SIG-M5 (cell line): ENCODE measurements around the gene SLC26A6.

Experiments used
- DNase-seq: peaks from one replicate; lab custom pipeline; 2025; lab: John Stamatoyannopoulos, UW

The SLC26A6 gene

GRCh38 chr3:48599077-48599501, 36.2 kb downstream of the SLC26A6 start:
- no peak for DNase-seq

GRCh38 chr3:48598323-48599076, 36.8 kb downstream of the SLC26A6 start:
- no peak for DNase-seq

GRCh38 chr3:48597408-48597800, 37.9 kb downstream of the SLC26A6 start:
- no peak for DNase-seq

- no peak for DNase-seq
Observed at GRCh38 chr3:48596676-48597407, 38.4 kb downstream of the SLC26A6 start.

- DNase-seq, result no peak
Observed at GRCh38 chr3:48596157-48596556, 39.1 kb downstream of the SLC26A6 start.

GRCh38 chr3:48595526-48596121, 39.6 kb downstream of the SLC26A6 start:
- no peak for DNase-seq

- no peak for DNase-seq
Observed at GRCh38 chr3:48595075-48595525, 40.2 kb downstream of the SLC26A6 start, which contains the start of gene COL7A1. Gene COL7A1, minus strand, starts transcription at chr3:48595329. Its CDS starts 170 bp downstream, at chr3:48595159.

GRCh38 chr3:48594417-48595049, 40.7 kb downstream of the SLC26A6 start:
- no peak for DNase-seq

- no peak for DNase-seq
Observed at GRCh38 chr3:48593337-48593736, 41.9 kb downstream of the SLC26A6 start.

GRCh38 chr3:48592519-48593087, 42.7 kb downstream of the SLC26A6 start:
- DNase-seq, result no peak

- DNase-seq, result no peak
Observed at GRCh38 chr3:48591886-48592518, 43.3 kb downstream of the SLC26A6 start.

- no peak for DNase-seq
Observed at GRCh38 chr3:48591436-48591835, 43.8 kb downstream of the SLC26A6 start.

GRCh38 chr3:48588230-48588629, 47.0 kb downstream of the SLC26A6 start:
- DNase-seq, result no peak

- DNase-seq, result no peak
Observed at GRCh38 chr3:48587686-48588085, 47.6 kb downstream of the SLC26A6 start.

- no peak for DNase-seq
Observed at GRCh38 chr3:48585411-48585810, 49.9 kb downstream of the SLC26A6 start.

- no peak for DNase-seq
Observed at GRCh38 chr3:48584836-48585235, 50.4 kb downstream of the SLC26A6 start.

- no peak for DNase-seq
Observed at GRCh38 chr3:48581621-48582481, 53.4 kb downstream of the SLC26A6 start.

- DNase-seq, result no peak
Observed at GRCh38 chr3:48576647-48577046, 58.6 kb downstream of the SLC26A6 start.
